Colon (tissue), 2 donors: ENCODE measurements around the gene KCNQ1.

Experiments used
- FAIRE-seq: peaks from 2 replicates; lab custom pipeline; 2012; peaks lifted over from hg19 to GRCh38; lab: Jason Lieb, UNC
- donor health status: control.
- donor health status: control.

Gene KCNQ1

DNA sequence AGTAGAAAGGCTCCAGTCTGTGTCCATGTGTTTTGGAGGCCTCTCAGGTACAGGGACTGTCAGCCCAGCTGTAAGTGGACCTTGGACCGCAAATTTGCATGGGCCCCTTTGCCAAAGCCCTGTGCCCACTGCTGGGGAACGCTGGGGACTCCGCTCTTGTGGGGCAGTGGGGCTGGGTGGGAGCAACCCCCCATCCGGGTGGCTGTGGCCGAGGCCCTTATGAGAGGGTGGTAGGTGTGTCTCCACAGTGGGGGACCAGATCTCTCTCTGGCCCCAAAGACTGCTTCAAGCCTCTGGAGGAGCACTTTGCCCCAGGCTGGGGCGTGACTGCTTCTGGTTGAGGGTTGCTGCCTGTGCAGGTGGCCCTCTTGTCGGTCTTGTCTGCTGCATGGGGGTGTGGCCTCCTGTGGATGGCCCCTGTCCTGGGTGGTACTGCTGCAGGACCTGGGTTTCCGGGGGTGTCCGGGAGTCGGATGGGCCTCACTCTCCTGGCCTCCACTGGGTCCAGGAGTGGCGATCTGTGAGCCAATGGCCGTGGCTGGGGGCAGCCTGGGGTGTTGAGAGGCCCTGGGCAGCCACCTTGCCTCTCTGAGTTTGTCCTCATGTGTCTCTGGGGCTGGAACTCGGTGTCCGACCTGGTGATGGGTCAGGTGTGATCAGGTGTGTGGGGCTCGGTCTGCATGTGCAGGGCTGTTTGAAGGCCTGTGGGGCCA lies 15.9 kb downstream of the KCNQ1 start:
- no peak for FAIRE-seq

GRCh38 chr11:2461253-2461955 lies 16.6 kb downstream of the KCNQ1 start:
- no peak for FAIRE-seq

DNA sequence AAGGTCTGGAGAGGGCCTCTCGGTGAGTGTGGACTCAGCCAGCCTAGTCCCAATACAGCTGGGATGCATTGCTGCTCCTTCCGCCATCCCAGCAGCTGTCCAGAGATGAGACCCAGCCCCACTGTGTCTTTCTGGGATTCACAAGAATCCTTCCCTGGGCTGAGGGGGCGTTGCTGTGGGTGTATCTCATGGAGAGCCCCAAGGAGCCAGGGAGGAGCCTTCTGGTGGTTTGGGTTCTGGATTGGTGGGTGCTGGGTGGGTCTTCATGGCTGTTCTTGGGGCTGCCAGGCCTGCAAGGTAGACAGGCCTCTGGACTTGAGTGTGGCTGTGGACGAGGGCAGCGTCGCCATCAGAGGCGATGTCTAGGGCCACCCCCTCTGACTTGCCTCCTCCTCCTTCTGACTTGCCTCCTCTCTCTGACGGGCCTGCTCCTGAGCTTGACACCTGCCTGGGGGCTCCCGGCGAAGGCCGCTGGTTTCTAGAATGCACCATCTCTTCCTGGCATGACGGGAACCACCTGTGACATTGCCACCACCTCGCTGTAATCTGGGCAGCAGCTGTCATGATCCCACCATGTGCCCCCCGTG lies 17.2 kb downstream of the KCNQ1 start:
- FAIRE-seq = no peak

DNA sequence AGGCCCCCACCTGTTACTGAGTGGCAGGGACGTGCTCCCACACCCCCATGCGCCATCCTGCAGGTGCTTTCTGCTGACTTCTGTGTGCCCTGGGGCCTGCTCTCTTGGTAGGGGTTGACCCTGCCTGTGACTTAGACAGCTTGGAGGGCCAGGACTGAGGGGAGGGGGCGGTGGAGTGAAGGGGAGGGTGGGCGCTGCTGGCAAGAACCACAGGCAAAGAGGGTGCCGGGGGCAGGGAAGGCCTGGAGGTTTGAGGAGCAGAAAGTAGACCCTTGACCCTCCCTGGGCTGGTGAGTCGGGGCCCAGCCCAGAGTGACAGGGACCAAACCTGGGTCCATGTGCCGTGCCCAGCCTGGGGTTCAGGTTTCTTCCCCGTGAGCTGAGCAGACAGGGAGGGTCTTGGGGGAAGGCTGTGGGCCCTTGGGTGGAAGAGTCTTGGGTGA lies 17.8 kb downstream of the KCNQ1 start:
- FAIRE-seq = no peak

DNA sequence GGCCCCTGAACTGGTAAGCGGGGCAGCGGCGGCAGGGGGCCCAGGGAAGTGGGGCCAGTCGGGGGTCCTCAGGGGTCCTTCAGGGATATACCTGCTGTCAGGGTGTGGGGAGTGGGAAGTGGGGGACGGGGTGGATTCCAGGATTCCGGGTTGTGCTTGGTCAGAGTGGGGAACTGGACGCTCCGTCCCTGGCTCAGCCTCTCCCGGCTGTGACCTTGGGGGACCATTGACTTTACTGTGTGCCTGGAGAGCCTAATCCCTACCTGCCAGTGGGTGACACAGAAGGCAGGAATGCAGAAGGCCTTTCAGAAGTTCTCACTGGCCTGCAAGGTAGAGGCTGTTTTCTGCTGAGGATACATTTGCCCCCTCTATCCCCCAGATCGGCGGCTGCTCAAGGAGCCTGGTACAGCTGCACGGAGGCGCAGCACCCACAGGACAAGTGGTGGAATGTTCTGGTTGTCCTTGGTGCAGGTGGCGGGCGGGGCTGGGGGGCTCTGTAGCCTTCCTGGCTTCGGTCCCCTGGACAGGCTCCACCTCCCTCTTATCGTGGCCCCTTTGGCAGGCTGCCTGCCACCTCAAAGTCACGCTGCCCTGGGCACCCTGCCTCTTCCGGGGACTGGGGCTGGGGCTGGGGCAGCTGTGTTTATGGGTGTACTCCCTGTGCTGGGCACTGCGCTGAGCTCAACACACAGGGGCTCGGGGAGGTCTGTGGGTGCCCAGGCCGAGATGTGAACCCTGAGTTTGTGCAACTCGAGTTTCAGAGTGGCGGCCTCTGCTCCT lies 18.4 kb downstream of the KCNQ1 start:
- FAIRE-seq = no peak

DNA sequence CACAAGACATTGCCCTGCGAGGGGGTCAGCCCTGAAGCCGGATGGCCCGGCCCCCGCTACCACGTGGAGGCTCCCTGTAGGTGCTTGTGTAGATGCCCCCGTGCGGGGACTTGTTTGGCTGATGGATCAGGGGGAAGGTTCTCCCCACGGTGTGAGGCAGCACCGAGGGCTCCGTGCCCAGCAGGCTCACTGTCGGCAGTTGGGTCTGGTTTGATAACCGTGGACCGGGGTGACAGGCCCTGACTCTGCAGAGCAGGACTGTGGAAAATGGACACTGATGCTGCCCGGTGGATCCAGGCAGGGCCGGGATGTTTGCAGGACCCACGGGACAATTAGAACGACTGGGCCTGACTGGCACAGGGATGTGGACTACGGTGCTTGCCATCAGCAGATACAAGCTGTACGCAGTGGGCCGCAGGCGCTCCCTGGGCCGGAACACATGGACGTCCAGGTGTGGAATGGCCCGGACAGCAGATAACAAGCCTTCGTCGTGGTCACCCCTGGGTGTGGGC lies 19.0 kb downstream of the KCNQ1 start:
- FAIRE-seq = no peak

- no peak for FAIRE-seq
Measured at GRCh38 chr11:2464451-2465165, 19.8 kb downstream of the KCNQ1 start.

GRCh38 chr11:2465202-2466068 lies 20.6 kb downstream of the KCNQ1 start:
- no peak for FAIRE-seq

DNA sequence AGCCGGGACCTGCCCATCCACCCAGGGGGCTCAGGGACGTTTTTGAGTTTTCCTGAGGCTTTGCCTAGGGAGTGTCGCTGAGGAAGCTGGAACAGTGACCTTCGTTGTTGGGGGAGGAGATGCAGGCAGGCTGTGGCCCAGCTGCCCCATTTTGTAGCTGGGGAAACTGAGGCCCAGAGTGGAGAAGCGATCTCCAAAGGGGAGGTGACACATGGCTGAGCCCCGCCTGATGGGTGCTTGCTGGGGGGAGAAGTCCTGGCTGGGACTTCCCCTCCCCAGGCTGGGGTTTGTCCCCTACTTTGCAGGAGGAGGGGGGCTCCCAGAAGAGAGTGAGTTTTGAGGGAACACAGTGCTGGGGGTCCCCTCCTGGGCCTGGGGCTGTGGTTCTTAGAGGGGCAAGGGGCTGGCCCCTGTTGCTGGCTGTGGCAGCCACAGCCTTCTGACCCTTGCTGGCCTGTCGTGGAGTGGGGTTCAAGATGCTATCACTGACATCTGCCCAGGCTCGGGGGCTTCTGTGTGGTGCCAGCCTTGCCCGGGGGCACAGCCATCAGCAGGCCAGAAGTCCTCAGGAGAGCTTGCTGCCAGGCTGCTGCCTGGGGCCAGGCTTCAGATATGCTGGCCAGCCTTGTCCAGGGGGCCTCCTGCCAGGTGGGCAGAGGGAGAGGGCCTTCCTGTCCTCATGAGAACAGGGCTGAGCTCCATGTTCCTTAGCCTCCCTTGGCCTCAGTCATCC lies 21.4 kb downstream of the KCNQ1 start:
- FAIRE-seq = no peak

DNA sequence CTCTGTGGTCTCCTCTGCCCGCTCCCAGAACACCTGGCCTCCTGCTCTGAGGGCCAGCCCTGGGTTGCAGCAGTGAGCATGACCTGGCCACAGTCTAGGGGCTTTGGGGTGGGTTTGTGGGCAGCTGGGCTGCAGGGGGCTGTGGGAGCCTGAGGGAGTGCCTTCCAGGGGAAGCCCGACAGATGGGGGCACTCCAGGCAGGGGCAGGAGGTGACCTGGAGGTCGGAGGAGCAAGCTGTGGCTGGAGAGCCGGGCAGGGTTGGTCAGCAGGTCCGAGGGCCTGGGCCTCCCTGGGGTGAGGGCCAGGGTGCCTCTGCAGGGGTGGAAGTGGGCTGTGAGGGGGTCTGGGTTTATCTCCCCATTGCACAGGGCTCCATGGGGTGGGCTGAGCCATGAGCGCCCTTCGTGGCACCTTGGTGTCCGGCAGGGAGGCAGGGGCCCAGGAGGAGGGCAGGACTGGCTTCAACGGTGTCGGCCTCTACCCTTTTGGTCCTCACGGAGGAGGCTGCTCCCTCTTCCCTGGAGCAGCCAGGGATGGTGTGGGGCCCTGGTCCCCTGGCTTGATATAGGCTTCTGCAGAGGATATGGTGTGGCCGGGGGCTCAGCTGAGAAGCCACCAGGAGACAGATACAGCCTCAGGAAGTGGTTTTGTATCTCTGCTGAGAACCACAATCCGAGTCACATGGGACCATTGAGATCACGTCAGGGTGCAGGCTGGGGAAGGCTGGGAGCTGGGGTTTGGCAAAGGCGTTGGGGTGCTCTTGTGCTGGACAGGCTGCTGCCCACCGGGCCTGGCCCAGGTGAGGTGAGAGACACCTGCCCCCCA lies 22.3 kb downstream of the KCNQ1 start:
- no peak for FAIRE-seq

DNA sequence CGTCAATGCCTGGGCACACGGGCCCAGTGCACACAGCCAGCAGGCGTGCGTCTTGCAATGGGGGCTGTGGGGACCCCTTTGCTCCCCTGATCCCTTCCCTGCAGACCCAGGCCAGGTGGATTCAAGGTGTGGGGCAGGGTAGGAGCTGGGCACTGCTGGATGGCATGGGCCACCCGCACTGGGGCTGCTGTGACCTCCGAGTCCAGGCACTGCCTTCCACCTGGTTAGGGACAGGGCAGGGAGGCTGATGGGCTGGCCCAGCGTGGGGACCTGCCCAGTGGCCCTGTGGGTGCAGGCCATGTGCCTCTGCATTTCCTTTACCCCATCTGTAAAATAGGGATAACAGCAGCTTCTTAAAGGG lies 22.9 kb downstream of the KCNQ1 start:
- FAIRE-seq = no peak

GRCh38 chr11:2468363-2469235 lies 23.8 kb downstream of the KCNQ1 start:
- FAIRE-seq = no peak

GRCh38 chr11:2470495-2470894 lies 25.7 kb downstream of the KCNQ1 start:
- no peak for FAIRE-seq

- FAIRE-seq = no peak
Measured at GRCh38 chr11:2471048-2471803, 26.4 kb downstream of the KCNQ1 start.

- FAIRE-seq = no peak
Measured at GRCh38 chr11:2471804-2472096, 26.9 kb downstream of the KCNQ1 start.

DNA sequence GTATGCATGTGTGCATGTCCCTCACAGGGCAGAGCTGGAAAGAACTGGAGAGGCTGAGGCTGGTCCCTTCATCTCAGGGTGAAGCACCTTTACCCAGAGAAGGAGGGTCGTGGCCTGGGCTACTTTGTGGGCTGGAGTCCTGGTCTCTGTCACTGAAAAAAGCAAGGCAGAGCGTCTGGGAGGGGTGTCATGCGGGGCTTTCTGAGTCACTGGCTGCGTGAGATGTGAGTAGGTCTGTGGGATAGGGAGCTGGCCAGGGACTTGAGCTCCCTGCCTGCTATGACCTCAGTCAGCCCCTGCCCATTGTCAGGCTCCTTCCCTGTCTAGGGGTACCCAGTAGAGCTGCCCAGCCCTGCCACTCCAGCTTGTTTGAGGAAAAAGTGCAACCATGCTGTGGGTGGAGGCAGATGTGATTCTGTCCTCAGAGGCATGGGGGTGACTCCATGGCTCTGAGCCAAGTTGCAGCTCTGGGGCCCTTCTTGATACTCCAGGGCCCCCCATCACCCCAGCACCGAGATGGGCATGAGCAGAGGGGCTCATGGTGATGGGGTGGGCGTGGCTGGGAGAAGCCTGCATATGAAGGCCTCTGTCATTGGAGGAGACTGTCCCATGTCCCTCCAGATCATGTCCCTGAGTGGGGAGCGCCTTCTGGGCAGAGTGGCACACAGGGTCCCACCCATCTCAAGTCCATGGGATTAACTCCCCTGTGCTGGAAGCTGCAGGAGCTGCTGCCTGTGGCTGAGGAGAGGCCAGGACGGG lies 27.8 kb downstream of the KCNQ1 start:
- FAIRE-seq = no peak
